Esophagus squamous epithelium (tissue), 5 donors: Measurements from ENCODE around the gene OXER1. TPM values are rescaled to one million over a fixed set of nuclear protein-coding genes. Genes with fewer than 3 reads are reported as not detected.
A peak's percentile ranks its signal among the peaks of the same experiment; 100 is the strongest.

Source experiments
- DNase-seq: peaks from one replicate; lab custom pipeline; 2025; lab: John Stamatoyannopoulos, UW
- H3K27ac ChIP-seq, 4 donors: fragments of 200-600 bp; sonication (generic); one replicate each; pipeline ENCODE4 v1.5.1; 2016 to 2019; ENCODE audit warnings: mild to moderate bottlenecking in 1 of 4
- H3K27me3 ChIP-seq, 4 donors: fragments of 200-600 bp; sonication (generic); 1 replicate in 3 of 4; 2 replicates in 1 of 4; pipeline versions ENCODE4 v1.5.1 to v1.6.0; 2017 to 2021; ENCODE audit warnings: antibody characterized with exemption in 1 of 4
- H3K36me3 ChIP-seq, 3 donors: fragments of 200-600 bp; sonication (generic); one replicate each; pipeline ENCODE4 v1.5.1; 2016 to 2019
- H3K4me1 ChIP-seq, 3 donors: fragments of 200-600 bp; sonication (generic); one replicate each; pipeline ENCODE4 v1.5.1; 2017 to 2019
- H3K4me3 ChIP-seq, 4 donors: fragments of 200-600 bp; sonication (generic); 1 replicate in 3 of 4; 2 replicates in 1 of 4; pipeline ENCODE4 v1.5.1; 2016 to 2019; ENCODE audit warnings: mild to moderate bottlenecking in 2 of 4, moderate library complexity in 1 of 4
- H3K9me3 ChIP-seq, 3 donors: fragments of 200-600 bp; sonication (generic); one replicate each; pipeline ENCODE4 v1.5.1; 2016 to 2019
- POLR2A ChIP-seq, 4 donors: fragments of 450-650 bp; IDR thresholded peaks; one replicate each; pipeline ENCODE4 v1.6.1; 2017; ENCODE audit warnings: antibody characterized with exemption in 4 of 4, mild to moderate bottlenecking in 4 of 4, moderate library complexity in 3 of 4
- WGBS, 2 donors: methylation state at CpG; one replicate each; pipeline ENCODE4 v1.1.5; 2018; 5-methylcytosine and 5-hydroxymethylcytosine counted together
- intact Hi-C: fragments of 100-400 bp; cut with DNase I; formaldehyde crosslinking; loops from one replicate; pipeline ENCODE4 v1.15.0; 2022
- total RNA-seq, 4 donors: library from RNA; depleted of rRNA; stranded (reverse); fragments of >200 nt; gene quantifications; one replicate each; pipeline ENCODE4 v1.1.0, GENCODE V29; 2016
- TF ChIP-seq, protein P1 (sequence below), 6 experiments: fragments of 450-650 bp in 4 of 6; fragments of 200-600 bp in 2 of 6; sonication (generic) in 2 of 6; IDR thresholded peaks; one replicate each; pipeline ENCODE4 v1.5.1; 2016 to 2019; ENCODE audit warnings: antibody characterized with exemption in 6 of 6, mild to moderate bottlenecking in 4 of 6, moderate library complexity in 4 of 6
- donor health status: DM: yes; HTN: yes; CAD: no.

The OXER1 gene, protein sequence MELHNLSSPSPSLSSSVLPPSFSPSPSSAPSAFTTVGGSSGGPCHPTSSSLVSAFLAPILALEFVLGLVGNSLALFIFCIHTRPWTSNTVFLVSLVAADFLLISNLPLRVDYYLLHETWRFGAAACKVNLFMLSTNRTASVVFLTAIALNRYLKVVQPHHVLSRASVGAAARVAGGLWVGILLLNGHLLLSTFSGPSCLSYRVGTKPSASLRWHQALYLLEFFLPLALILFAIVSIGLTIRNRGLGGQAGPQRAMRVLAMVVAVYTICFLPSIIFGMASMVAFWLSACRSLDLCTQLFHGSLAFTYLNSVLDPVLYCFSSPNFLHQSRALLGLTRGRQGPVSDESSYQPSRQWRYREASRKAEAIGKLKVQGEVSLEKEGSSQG
- total RNA-seq = 1 to 10 TPM in 2 of 4 donors, under 1 TPM in 2; 0.18 to 2.3 (median 1.1) TPM

DNA sequence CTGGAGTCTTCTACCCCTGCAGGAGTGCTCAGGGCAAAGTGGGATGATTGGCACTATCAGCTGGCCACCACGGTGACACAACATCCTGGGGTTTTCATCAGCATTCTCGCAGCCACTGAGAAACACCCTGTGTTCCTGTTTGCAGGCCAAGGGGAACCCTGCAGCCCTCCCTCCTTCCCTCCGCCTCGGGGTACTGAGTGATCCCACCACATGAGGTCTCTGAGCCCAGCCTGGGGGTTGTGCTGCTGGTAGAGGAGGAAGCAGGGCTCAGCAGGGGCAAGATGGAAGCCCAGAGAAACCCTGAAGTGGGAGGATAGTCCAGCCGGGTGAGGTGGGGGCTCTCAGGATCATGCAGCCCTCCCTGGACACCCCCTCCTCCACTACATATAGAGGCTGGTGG lies at the start of gene OXER1:
Gene OXER1, minus strand, starts transcription at position 40 of the 400 bp plus-strand sequence. CDS start 73 bp downstream, outside the sequence.
- Histone ChIP-seq H3K4me1 (no peaks in the 10 kb centered on the region), H3K27me3 (no peaks in the 10 kb centered on the region), H3K36me3 (peaks cover 0 to 8% (median 0%) of the 10 kb centered on the region in 3 donors), H3K9me3 (no peaks in the 10 kb centered on the region), H3K27ac (no peak within 1 kb of the TSS), H3K4me3 (no peak within 1 kb of the TSS)
- WGBS, 2 donors = 40 to 57% methylated on average over 1 to 2 of the region's 5 CpGs
- TF ChIP-seq, protein P1, sequence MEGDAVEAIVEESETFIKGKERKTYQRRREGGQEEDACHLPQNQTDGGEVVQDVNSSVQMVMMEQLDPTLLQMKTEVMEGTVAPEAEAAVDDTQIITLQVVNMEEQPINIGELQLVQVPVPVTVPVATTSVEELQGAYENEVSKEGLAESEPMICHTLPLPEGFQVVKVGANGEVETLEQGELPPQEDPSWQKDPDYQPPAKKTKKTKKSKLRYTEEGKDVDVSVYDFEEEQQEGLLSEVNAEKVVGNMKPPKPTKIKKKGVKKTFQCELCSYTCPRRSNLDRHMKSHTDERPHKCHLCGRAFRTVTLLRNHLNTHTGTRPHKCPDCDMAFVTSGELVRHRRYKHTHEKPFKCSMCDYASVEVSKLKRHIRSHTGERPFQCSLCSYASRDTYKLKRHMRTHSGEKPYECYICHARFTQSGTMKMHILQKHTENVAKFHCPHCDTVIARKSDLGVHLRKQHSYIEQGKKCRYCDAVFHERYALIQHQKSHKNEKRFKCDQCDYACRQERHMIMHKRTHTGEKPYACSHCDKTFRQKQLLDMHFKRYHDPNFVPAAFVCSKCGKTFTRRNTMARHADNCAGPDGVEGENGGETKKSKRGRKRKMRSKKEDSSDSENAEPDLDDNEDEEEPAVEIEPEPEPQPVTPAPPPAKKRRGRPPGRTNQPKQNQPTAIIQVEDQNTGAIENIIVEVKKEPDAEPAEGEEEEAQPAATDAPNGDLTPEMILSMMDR (IDR thresholded peaks at IDR 0.05) = no peak
- no peak for TF ChIP-seq POLR2A (IDR thresholded peaks at IDR 0.05)
- DNase-seq = no peak
- intact Hi-C loops = no loop called here

DNA sequence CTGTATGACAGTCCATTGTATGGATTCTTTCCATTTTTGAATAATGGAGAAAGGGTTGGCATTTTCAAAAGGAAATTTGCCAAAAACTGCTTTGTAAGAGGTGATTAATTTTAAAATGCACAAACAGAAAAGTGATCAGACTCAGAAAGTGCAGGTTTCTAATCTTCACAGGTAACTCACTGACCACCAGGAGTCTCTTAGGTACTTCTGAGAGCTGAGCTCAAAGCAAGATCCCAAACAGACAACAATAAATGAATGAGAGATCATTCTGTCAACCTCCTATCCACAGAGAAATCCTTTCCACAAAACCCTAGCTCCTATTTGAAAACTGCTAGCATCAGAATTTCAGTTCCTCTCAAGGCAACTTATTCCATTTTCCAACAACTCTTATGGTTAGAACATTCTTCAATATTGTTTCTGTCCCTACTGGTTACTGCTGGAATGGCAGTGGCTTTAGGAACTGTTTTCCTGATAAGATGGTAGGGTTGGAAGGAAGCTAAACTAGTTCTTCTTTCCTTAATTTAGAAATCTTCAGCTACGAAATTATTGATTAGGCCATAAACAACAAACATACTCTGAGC lies 49.1 kb upstream of the OXER1 start:
- Histone ChIP-seq H3K36me3 (no peaks in the 10 kb centered on the region), H3K4me3 (no peak overlapping the region), H3K27me3 (no peaks in the 10 kb centered on the region), H3K27ac (no peak overlapping the region), H3K4me1 (peaks cover 0 to 26% (median 7%) of the 10 kb centered on the region in 3 donors), H3K9me3 (no peaks in the 10 kb centered on the region)
- WGBS, 2 donors = 22 to 33% methylated on average over 1 of the region's 1 CpG
- intact Hi-C loops = no loop called here
- no peak for TF ChIP-seq POLR2A (IDR thresholded peaks at IDR 0.05)
- TF ChIP-seq, protein P1 (IDR thresholded peaks at IDR 0.05) = peak; percentile 20 to 75 (median 54)
- DNase-seq = no peak

DNA sequence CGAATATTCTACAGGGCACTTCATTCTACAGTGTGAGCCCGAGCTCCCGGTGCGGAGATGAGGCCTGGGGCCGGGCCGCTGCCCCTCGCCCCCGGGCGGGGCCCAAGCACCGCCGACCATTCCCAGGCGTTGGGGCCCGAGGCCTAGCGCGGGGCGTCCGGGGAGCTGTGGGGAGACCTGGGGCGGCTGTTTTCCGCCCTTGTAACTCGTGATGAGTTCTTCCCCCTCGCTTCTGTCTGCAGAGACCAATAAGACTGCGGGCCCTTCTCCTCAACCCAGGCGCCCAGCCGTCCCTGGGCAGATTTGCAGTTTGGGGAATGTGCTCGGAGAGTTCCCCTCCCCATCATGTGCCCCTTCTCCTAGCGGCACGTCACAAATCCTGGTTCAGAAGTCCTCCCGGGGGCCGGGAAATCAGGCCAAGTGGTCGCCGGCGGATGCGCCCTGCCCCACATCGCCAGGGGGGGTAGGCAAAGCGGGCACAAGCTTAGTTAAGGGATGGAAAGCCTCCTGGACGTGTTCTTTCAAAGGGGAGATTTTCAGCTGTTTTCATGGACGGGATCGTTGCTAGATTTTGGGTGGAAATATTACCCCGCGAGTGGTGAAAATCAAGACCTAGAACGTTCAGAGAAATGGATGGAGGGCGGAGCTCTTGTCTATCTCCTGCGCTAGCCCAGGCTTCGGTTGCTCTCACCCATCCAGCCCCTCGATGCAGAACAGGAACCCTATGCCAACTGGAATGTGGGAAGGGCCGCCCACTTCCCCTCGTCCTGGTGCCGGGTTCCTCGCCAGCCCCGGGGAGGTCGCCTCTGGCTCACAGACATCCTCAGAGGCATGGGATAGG lies 47.3 kb upstream of the OXER1 start:
- Histone ChIP-seq H3K27me3 (no peaks in the 10 kb centered on the region), H3K36me3 (no peaks in the 10 kb centered on the region), H3K4me3 (peak overlapping the region; percentile 67 to 78 (median 75)), H3K27ac (peak overlapping the region; percentile 97 to 100 (median 98)), H3K4me1 (peaks cover 0 to 26% (median 7%) of the 10 kb centered on the region in 3 donors), H3K9me3 (no peaks in the 10 kb centered on the region)
- TF ChIP-seq, protein P1 (IDR thresholded peaks at IDR 0.05) = peak in 1 of 6 experiments; percentile 1
- TF ChIP-seq POLR2A (IDR thresholded peaks at IDR 0.05) = peak in 2 of 4 donors; percentile 41 to 46
- DNase-seq = no peak
- 9 to 37% methylated on average over 9 to 10 of the region's 51 CpGs for WGBS, 2 donors
- intact Hi-C loops = no loop called here

DNA sequence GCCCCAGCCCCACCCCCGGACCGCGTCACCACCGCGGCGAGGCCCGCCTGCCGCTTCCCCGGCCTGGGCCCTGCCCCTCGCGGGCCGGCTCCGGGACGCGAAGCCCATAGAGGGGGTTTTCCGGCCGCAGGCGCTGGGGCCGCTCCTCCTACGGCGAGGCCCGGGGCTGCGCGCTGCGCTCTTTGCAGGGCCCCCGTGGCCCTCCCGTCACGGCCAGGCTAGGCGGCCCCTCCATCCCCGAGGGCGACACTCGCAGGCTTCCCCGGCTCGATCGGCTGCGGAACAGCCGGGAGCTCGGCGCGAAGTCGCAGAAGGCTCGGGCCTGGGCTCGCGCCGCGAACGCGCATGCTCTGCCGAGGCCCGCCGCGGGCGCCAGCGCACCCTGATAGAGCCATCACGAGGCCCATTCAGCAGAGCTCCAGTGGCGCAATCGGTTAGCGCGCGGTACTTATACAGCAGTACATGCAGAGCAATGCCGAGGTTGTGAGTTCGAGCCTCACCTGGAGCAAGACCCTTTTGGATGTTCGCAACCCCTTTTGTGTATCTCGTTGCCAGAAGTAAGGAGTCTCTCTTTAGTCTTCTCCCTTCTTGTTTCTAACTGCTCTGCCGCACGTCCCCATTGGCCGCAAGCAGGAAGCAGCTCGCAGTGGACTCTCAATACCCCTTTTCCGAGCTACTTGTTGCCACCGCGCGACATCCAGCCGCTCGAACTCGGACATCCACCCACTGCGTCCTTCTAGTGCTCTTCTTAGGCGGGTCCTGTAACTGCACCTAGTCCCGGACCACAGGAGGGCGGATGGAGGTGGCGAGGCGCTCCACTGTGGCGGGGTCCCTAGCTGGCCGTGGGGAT lies 46.4 kb upstream of the OXER1 start:
- 0 to 1% methylated on average over 18 to 27 of the region's 83 CpGs for WGBS, 2 donors
- DNase-seq = peak; percentile 77
- intact Hi-C loops = no loop called here
- Histone ChIP-seq H3K4me1 (peaks cover 0 to 26% (median 7%) of the 10 kb centered on the region in 3 donors), H3K4me3 (peak overlapping the region; percentile 67 to 78 (median 75)), H3K27ac (peak overlapping the region; percentile 97 to 100 (median 98)), H3K36me3 (no peaks in the 10 kb centered on the region), H3K9me3 (no peaks in the 10 kb centered on the region), H3K27me3 (no peaks in the 10 kb centered on the region)
- TF ChIP-seq POLR2A (IDR thresholded peaks at IDR 0.05) = peak in 2 of 4 donors; percentile 85 to 87
- TF ChIP-seq, protein P1 (IDR thresholded peaks at IDR 0.05) = peak in 2 of 6 experiments; percentile 8 to 29
